Esophagus squamous epithelium (tissue), 4 donors: ENCODE results near the gene UGT2B10.
"Not testable (repeated sequence)": the region's sequence is repeated elsewhere in the genome, so short reads cannot be mapped to it uniquely, and the experiment has no call there.

Source experiments
- POLR2A ChIP-seq, 4 donors: fragments of 450-650 bp; IDR thresholded peaks; one replicate each; pipeline ENCODE4 v1.6.1; 2017; ENCODE audit warnings: antibody characterized with exemption in 4 of 4, mild to moderate bottlenecking in 4 of 4, moderate library complexity in 3 of 4
- TF ChIP-seq, protein P1 (sequence below), 6 experiments: fragments of 450-650 bp in 4 of 6; fragments of 200-600 bp in 2 of 6; sonication (generic) in 2 of 6; IDR thresholded peaks; one replicate each; pipeline ENCODE4 v1.5.1; 2016 to 2019; ENCODE audit warnings: antibody characterized with exemption in 6 of 6, mild to moderate bottlenecking in 4 of 6, moderate library complexity in 4 of 6

DNA sequence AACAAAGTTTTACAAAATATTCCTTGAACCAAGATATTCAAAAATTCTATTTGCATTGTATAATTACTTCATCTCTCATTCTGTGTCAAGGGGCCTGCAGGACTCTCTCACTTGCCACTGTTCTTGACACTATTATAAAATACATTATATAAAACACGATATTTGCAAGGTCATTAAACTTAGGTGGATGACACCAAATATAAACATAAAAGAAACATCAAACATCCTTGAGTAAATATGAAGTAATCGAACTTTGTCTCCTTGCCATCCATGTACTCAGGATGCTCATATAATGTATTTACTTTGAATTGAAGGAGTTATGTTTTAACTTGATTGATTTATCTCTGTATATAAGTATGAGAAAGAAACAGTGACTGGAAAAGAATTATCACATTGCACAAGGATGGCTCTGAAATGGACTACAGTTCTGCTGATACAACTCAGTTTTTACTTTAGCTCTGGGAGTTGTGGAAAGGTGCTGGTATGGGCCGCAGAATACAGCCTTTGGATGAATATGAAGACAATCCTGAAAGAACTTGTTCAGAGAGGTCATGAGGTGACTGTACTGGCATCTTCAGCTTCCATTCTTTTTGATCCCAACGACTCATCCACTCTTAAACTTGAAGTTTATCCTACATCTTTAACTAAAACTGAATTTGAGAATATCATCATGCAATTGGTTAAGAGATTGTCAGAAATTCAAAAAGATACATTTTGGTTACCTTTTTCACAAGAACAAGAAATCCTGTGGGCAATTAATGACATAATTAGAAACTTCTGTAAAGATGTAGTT, at the start of gene UGT2B10:
- TF ChIP-seq, protein P1, sequence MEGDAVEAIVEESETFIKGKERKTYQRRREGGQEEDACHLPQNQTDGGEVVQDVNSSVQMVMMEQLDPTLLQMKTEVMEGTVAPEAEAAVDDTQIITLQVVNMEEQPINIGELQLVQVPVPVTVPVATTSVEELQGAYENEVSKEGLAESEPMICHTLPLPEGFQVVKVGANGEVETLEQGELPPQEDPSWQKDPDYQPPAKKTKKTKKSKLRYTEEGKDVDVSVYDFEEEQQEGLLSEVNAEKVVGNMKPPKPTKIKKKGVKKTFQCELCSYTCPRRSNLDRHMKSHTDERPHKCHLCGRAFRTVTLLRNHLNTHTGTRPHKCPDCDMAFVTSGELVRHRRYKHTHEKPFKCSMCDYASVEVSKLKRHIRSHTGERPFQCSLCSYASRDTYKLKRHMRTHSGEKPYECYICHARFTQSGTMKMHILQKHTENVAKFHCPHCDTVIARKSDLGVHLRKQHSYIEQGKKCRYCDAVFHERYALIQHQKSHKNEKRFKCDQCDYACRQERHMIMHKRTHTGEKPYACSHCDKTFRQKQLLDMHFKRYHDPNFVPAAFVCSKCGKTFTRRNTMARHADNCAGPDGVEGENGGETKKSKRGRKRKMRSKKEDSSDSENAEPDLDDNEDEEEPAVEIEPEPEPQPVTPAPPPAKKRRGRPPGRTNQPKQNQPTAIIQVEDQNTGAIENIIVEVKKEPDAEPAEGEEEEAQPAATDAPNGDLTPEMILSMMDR (IDR thresholded peaks at IDR 0.05): not testable (repeated sequence)
- TF ChIP-seq POLR2A (IDR thresholded peaks at IDR 0.05): not testable (repeated sequence)
